Measurements from ENCODE around the gene RASD1. TPM values are rescaled to one million over a fixed set of nuclear protein-coding genes. Genes with fewer than 3 reads are reported as not detected.

RASD1 gene
- total and polyA plus RNA-seq, 2 donors (not counting 1 experiment from before 2014, with no cell fraction given), result 0.34 to 2.6 TPM

DNA sequence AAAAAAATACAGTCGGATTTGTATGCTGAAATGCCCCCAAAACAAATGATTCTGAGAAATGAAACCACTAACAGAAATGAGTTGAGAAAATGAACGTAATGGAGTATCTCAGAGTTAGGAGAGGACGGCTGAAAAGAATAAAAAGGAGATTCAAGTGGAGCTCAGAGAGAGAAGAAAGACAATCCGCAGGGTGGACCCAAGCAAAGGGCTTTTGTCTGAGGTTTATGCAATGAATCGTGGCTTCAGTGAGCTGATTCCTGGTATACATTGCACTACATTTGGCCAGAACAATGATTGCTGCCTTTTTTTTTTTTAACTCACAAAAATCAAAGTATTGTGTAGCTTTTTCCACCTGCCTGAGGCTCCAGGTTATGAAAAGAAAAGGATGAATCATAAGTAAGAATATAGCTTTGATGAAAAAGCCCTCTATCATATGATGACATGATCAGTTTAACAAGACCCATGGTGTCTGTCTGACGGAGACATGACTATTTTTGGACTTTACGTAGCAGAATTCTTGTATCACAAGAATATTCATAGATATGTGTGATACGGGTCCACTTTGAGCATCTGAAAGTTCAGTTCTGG is 23.8 kb downstream of the RASD1 start:
- Histone ChIP-seq H3K9ac (ENCODE audit: insufficient read depth, low read length) (no peak overlapping the region), H3K79me2 (ENCODE audit: control insufficient read depth, insufficient read depth, low read length) (peaks cover 6% of the 10 kb centered on the region), H3K27me3 (ENCODE audit: control insufficient read depth, insufficient read depth, low read length) (peaks cover 15% of the 10 kb centered on the region), H4K20me1 (ENCODE audit: control insufficient read depth, extremely low read depth, insufficient read depth, low read length) (no peaks in the 10 kb centered on the region), H3K9me3 (ENCODE audit: control insufficient read depth, insufficient read depth, low read depth, low read length) (no peaks in the 10 kb centered on the region), H3K4me2 (ENCODE audit: extremely low read depth, insufficient read depth, low read length) (no peak overlapping the region), H3K4me3 (replicated peaks in 1 of 4; ENCODE audit: control extremely low read depth in 1 of 4, insufficient read depth in 1 of 4, low read depth in 3 of 4, low read length in 4 of 4) (no peak overlapping the region), H3K27ac (ENCODE audit: insufficient read depth, low read length) (no peak overlapping the region), H3K4me1 (ENCODE audit: control insufficient read depth, extremely low read depth, insufficient read depth, low read length) (no peaks in the 10 kb centered on the region), H3K36me3 (ENCODE audit: control insufficient read depth, insufficient read depth, low read length) (no peaks in the 10 kb centered on the region), H2AFZ (ENCODE audit: low read length) (no peak overlapping the region)
- no peak for DNase-seq (ENCODE audit: low read depth in 2 of 2)
- no peak for TF ChIP-seq EZH2 (IDR thresholded peaks at IDR 0.05; ENCODE audit: low read length, missing control alignments)
- TF ChIP-seq CTCF (conservative IDR thresholded peaks at IDR 0.05 in 1 of 2, IDR thresholded peaks at IDR 0.05 in 1 of 2; ENCODE audit: low read depth in 1 of 2, low read length in 2 of 2), result no peak

- Histone ChIP-seq H3K36me3 (ENCODE audit: control insufficient read depth, insufficient read depth, low read length) (no peaks in the 10 kb centered on the region), H3K9me3 (ENCODE audit: control insufficient read depth, insufficient read depth, low read depth, low read length) (no peaks in the 10 kb centered on the region), H3K79me2 (ENCODE audit: control insufficient read depth, insufficient read depth, low read length) (no peaks in the 10 kb centered on the region), H3K4me3 (replicated peaks in 1 of 4; ENCODE audit: control extremely low read depth in 1 of 4, insufficient read depth in 1 of 4, low read depth in 3 of 4, low read length in 4 of 4) (no peak overlapping the region), H3K9ac (ENCODE audit: insufficient read depth, low read length) (no peak overlapping the region), H2AFZ (ENCODE audit: low read length) (no peak overlapping the region), H4K20me1 (ENCODE audit: control insufficient read depth, extremely low read depth, insufficient read depth, low read length) (no peaks in the 10 kb centered on the region), H3K4me2 (ENCODE audit: extremely low read depth, insufficient read depth, low read length) (no peak overlapping the region), H3K27me3 (ENCODE audit: control insufficient read depth, insufficient read depth, low read length) (peaks cover 17% of the 10 kb centered on the region), H3K4me1 (ENCODE audit: control insufficient read depth, extremely low read depth, insufficient read depth, low read length) (no peaks in the 10 kb centered on the region), H3K27ac (ENCODE audit: insufficient read depth, low read length) (no peak overlapping the region)
- DNase-seq (ENCODE audit: low read depth in 2 of 2), result no peak
- TF ChIP-seq EZH2 (IDR thresholded peaks at IDR 0.05; ENCODE audit: low read length, missing control alignments), result no peak
- TF ChIP-seq CTCF (conservative IDR thresholded peaks at IDR 0.05 in 1 of 2, IDR thresholded peaks at IDR 0.05 in 1 of 2; ENCODE audit: low read depth in 1 of 2, low read length in 2 of 2), result no peak
These were observed 26.2 kb downstream of the RASD1 start for GRCh38 chr17:17469996-17470395.

DNA sequence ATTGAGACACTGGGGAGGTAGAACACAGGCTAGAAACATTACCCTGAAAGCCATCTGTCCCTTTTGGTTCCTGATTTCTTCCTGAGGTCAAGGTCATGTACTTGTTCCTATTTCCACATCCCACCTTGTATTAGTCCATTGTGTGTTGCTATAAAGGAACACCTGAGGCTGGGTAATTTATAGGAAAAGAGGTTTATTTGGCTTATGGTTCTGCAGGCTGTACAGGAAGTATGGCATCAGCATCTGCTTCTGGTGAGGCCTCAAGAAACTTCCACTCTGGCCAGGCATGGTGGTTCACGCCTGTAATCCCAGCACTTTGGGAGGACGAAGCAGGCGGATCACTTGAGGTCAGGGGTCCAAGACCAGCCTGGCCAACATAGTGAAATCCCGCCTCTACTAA is 26.8 kb downstream of the RASD1 start:
- no peaks in the 10 kb centered on the region for H3K36me3 ChIP-seq (ENCODE audit: control insufficient read depth, insufficient read depth, low read length)
- H3K9me3 ChIP-seq (ENCODE audit: control insufficient read depth, insufficient read depth, low read depth, low read length), result no peaks in the 10 kb centered on the region
- no peaks in the 10 kb centered on the region for H3K4me1 ChIP-seq (ENCODE audit: control insufficient read depth, extremely low read depth, insufficient read depth, low read length)
- no peak overlapping the region for H2AFZ ChIP-seq (ENCODE audit: low read length)
- peaks cover 21% of the 10 kb centered on the region for H3K27me3 ChIP-seq (ENCODE audit: control insufficient read depth, insufficient read depth, low read length)
- DNase-seq (ENCODE audit: low read depth in 2 of 2), result no peak
- no peak overlapping the region for H3K9ac ChIP-seq (ENCODE audit: insufficient read depth, low read length)
- H3K79me2 ChIP-seq (ENCODE audit: control insufficient read depth, insufficient read depth, low read length), result no peaks in the 10 kb centered on the region
- no peak overlapping the region for H3K27ac ChIP-seq (ENCODE audit: insufficient read depth, low read length)
- no peak overlapping the region for H3K4me2 ChIP-seq (ENCODE audit: extremely low read depth, insufficient read depth, low read length)
- H4K20me1 ChIP-seq (ENCODE audit: control insufficient read depth, extremely low read depth, insufficient read depth, low read length), result no peaks in the 10 kb centered on the region
- TF ChIP-seq CTCF (conservative IDR thresholded peaks at IDR 0.05 in 1 of 2, IDR thresholded peaks at IDR 0.05 in 1 of 2; ENCODE audit: low read depth in 1 of 2, low read length in 2 of 2) (no peak), EZH2 (IDR thresholded peaks at IDR 0.05; ENCODE audit: low read length, missing control alignments) (no peak)
- no peak overlapping the region for H3K4me3 ChIP-seq (replicated peaks in 1 of 4; ENCODE audit: control extremely low read depth in 1 of 4, insufficient read depth in 1 of 4, low read depth in 3 of 4, low read length in 4 of 4)
